HUES48 (cell line): ENCODE results near the gene TBXAS1.
A peak's percentile ranks its signal among the peaks of the same experiment; 100 is the strongest.
"Not testable (repeated sequence)": the region's sequence is repeated elsewhere in the genome, so short reads cannot be mapped to it uniquely, and the experiment has no call there.

Experiments
- H3K27ac ChIP-seq: one replicate; pipeline ENCODE4 v1.7.0; 2013; ENCODE audit warnings: low read depth, low read length, inconsistent platforms
- H3K27me3 ChIP-seq: 2 replicates; pipeline ENCODE4 v1.6.1; 2013; ENCODE audit warnings: mild to moderate bottlenecking, low read length; ENCODE audit not compliant: control insufficient read depth, insufficient read depth
- H3K36me3 ChIP-seq: 2 replicates; pipeline ENCODE4 v1.6.1; 2013; ENCODE audit warnings: low read length; ENCODE audit not compliant: control insufficient read depth, insufficient read depth
- H3K4me1 ChIP-seq: 2 replicates; pipeline ENCODE4 v1.6.1; 2013; ENCODE audit warnings: mild to moderate bottlenecking, low read length; ENCODE audit not compliant: control insufficient read depth, insufficient read depth
- H3K4me3 ChIP-seq: 2 replicates; pipeline ENCODE4 v1.5.1; 2013; ENCODE audit warnings: mild to moderate bottlenecking, low read depth, low read length
- H3K9ac ChIP-seq: 2 replicates; pipeline ENCODE4 v1.6.1; 2013; ENCODE audit warnings: mild to moderate bottlenecking, low read depth, low read length, moderate library complexity
- H3K9me3 ChIP-seq: 2 replicates; pipeline ENCODE4 v1.6.1; 2013; ENCODE audit warnings: low read length; ENCODE audit not compliant: control insufficient read depth, insufficient read depth

Gene TBXAS1

GRCh38 chr7:139827042-139827441 is 2.0 kb upstream of the TBXAS1 start:
- Histone ChIP-seq H3K27ac (no peak overlapping the region), H3K36me3 (no peaks in the 10 kb centered on the region), H3K4me3 (no peak overlapping the region), H3K9me3 (no peaks in the 10 kb centered on the region), H3K4me1 (peaks cover 6% of the 10 kb centered on the region; the same call in 1 of the 2 replicates), H3K27me3 (no peaks in the 10 kb centered on the region), H3K9ac (no peak overlapping the region)

GRCh38 chr7:139828446-139828845 is 618 bp upstream of the TBXAS1 start:
- H3K4me1 ChIP-seq, result peaks cover 6% of the 10 kb centered on the region; the same call in 1 of the 2 replicates
- no peaks in the 10 kb centered on the region for H3K36me3 ChIP-seq
- H3K9me3 ChIP-seq, result no peaks in the 10 kb centered on the region
- H3K9ac ChIP-seq, result no peak overlapping the region
- H3K27me3 ChIP-seq, result no peaks in the 10 kb centered on the region
- no peak overlapping the region for H3K27ac ChIP-seq
- H3K4me3 ChIP-seq, result no peak overlapping the region

GRCh38 chr7:139829775-139830117 is 682 bp downstream of the TBXAS1 start:
- no peaks in the 10 kb centered on the region for H3K36me3 ChIP-seq
- H3K27me3 ChIP-seq, result no peaks in the 10 kb centered on the region
- no peaks in the 10 kb centered on the region for H3K9me3 ChIP-seq
- peaks cover 6% of the 10 kb centered on the region; the same call in 1 of the 2 replicates for H3K4me1 ChIP-seq
- H3K27ac ChIP-seq, result peak overlapping the region; percentile 58
- no peak overlapping the region for H3K9ac ChIP-seq
- H3K4me3 ChIP-seq, result no peak overlapping the region

GRCh38 chr7:139830292-139830691 is 1.2 kb downstream of the TBXAS1 start:
- H3K9ac ChIP-seq, result no peak overlapping the region
- no peaks in the 10 kb centered on the region for H3K36me3 ChIP-seq
- H3K4me3 ChIP-seq, result no peak overlapping the region
- H3K27ac ChIP-seq, result no peak overlapping the region
- H3K27me3 ChIP-seq, result no peaks in the 10 kb centered on the region
- H3K9me3 ChIP-seq, result no peaks in the 10 kb centered on the region
- peaks cover 6% of the 10 kb centered on the region; the same call in 1 of the 2 replicates for H3K4me1 ChIP-seq

- Histone ChIP-seq H3K4me3 (no peak overlapping the region), H3K9ac (no peak overlapping the region), H3K27ac (no peak overlapping the region), H3K4me1 (peaks cover 6% of the 10 kb centered on the region; the same call in 1 of the 2 replicates), H3K36me3 (no peaks in the 10 kb centered on the region), H3K27me3 (no peaks in the 10 kb centered on the region), H3K9me3 (no peaks in the 10 kb centered on the region)
Measured at GRCh38 chr7:139830782-139831501, 1.9 kb downstream of the TBXAS1 start.

GRCh38 chr7:139835848-139836247 is 6.8 kb downstream of the TBXAS1 start:
- not testable (repeated sequence) for H3K9ac ChIP-seq, H3K4me1 ChIP-seq, H3K4me3 ChIP-seq, H3K27ac ChIP-seq, H3K36me3 ChIP-seq, H3K9me3 ChIP-seq, H3K27me3 ChIP-seq

GRCh38 chr7:139837291-139837690 is 8.2 kb downstream of the TBXAS1 start:
- H3K27me3 ChIP-seq, H3K4me1 ChIP-seq, H3K9ac ChIP-seq, H3K27ac ChIP-seq, H3K4me3 ChIP-seq, H3K36me3 ChIP-seq, H3K9me3 ChIP-seq: not testable (repeated sequence)

GRCh38 chr7:139838276-139838675 is 9.2 kb downstream of the TBXAS1 start:
- H3K27ac ChIP-seq, result no peak overlapping the region
- H3K27me3 ChIP-seq, result no peaks in the 10 kb centered on the region
- no peaks in the 10 kb centered on the region for H3K36me3 ChIP-seq
- H3K9me3 ChIP-seq, result no peaks in the 10 kb centered on the region
- no peak overlapping the region for H3K9ac ChIP-seq
- H3K4me3 ChIP-seq, result no peak overlapping the region
- H3K4me1 ChIP-seq, result no peaks in the 10 kb centered on the region

- no peaks in the 10 kb centered on the region for H3K9me3 ChIP-seq
- no peaks in the 10 kb centered on the region for H3K36me3 ChIP-seq
- H3K27me3 ChIP-seq, result no peaks in the 10 kb centered on the region
- no peak overlapping the region for H3K4me3 ChIP-seq
- no peak overlapping the region for H3K27ac ChIP-seq
- H3K4me1 ChIP-seq, result no peaks in the 10 kb centered on the region
- H3K9ac ChIP-seq, result no peak overlapping the region
Measured at GRCh38 chr7:139838876-139839275, 9.8 kb downstream of the TBXAS1 start.

- Histone ChIP-seq H3K27ac (no peak overlapping the region), H3K9ac (no peak overlapping the region), H3K9me3 (no peaks in the 10 kb centered on the region), H3K36me3 (no peaks in the 10 kb centered on the region), H3K27me3 (no peaks in the 10 kb centered on the region), H3K4me1 (no peaks in the 10 kb centered on the region), H3K4me3 (no peak overlapping the region)
Measured at GRCh38 chr7:139840776-139841175, 11.7 kb downstream of the TBXAS1 start.

GRCh38 chr7:139842401-139843210 is 13.5 kb downstream of the TBXAS1 start:
- no peaks in the 10 kb centered on the region for H3K36me3 ChIP-seq
- H3K27ac ChIP-seq, result no peak overlapping the region
- no peak overlapping the region for H3K9ac ChIP-seq
- no peak overlapping the region for H3K4me3 ChIP-seq
- no peaks in the 10 kb centered on the region for H3K4me1 ChIP-seq
- no peaks in the 10 kb centered on the region for H3K27me3 ChIP-seq
- no peaks in the 10 kb centered on the region for H3K9me3 ChIP-seq
